NB4 (cell line): ENCODE data around the gene CD48.

Experiments
- CTCF ChIP-seq: IDR thresholded peaks from one replicate; pipeline ENCODE4 v1.5.1; 2012; ENCODE audit warnings: low read depth, low read length
- MAX ChIP-seq: IDR thresholded peaks from 2 replicates; pipeline ENCODE4 v1.6.1; 2011; ENCODE audit warnings: low read depth, low read length
- MYC ChIP-seq: IDR thresholded peaks from 2 replicates; pipeline ENCODE4 v1.6.1; 2011; ENCODE audit warnings: low read depth, low read length
- POLR2A ChIP-seq: IDR thresholded peaks from 2 replicates; pipeline ENCODE4 v1.6.1; 2011; ENCODE audit warnings: mild to moderate bottlenecking; ENCODE audit not compliant: insufficient read length; ENCODE audit errors: extremely low read depth

GRCh38 chr1:160721473-160721872 lies 9.9 kb upstream of the CD48 start:
- TF ChIP-seq CTCF (no peak), POLR2A (no peak), MYC (no peak), MAX (no peak)
